OCI-LY7 (cell line): Measurements from ENCODE around the gene SLC8A1. TPM values are rescaled to one million over a fixed set of nuclear protein-coding genes. Genes with fewer than 3 reads are reported as not detected.

Experiments
- BruUV-seq: library from RNA; stranded (reverse); fragments of 400-500 nt; replicated peaks from 2 replicates; lab custom pipeline; 2021; lab: Mats Ljungman, UMichigan
- CTCF ChIA-PET: fragments of 300-600 bp; sonication (Branson Sonifier 250); formaldehyde crosslinking; loops from one replicate; lab custom pipeline; 2022; ENCODE audit warnings: antibody characterized with exemption; ENCODE audit not compliant: unreplicated experiment; lab: Charles Lee
- POLR2A ChIA-PET: fragments of 300-600 bp; sonication (Branson Sonifier 250); formaldehyde crosslinking; loops from one replicate; lab custom pipeline; 2022; ENCODE audit warnings: antibody characterized with exemption; lab: Charles Lee
- DNase-seq: peaks from one replicate; pipeline ENCODE4 v3.0.0-alpha.2; 2015; ENCODE audit warnings: low spot score
- H2AFZ ChIP-seq: fragments of 200-600 bp; sonication (generic), shearing (Covaris generic); 2 replicates; pipeline ENCODE4 v1.6.1; 2014; ENCODE audit warnings: mild to moderate bottlenecking, antibody characterized with exemption, low read length, moderate library complexity
- H3K27ac ChIP-seq: fragments of 200-600 bp; sonication (generic); 2 replicates; pipeline ENCODE4 v1.5.1; 2014; ENCODE audit warnings: mixed run types, low read depth, mild to moderate bottlenecking, moderate library complexity, low read length, inconsistent platforms; ENCODE audit not compliant: poor library complexity, severe bottlenecking
- H3K36me3 ChIP-seq: fragments of 200-600 bp; sonication (generic); 2 replicates; pipeline ENCODE4 v1.6.1; 2014; ENCODE audit warnings: mild to moderate bottlenecking, antibody characterized with exemption, low read length, moderate library complexity, mixed read lengths; ENCODE audit not compliant: insufficient read depth
- H3K4me1 ChIP-seq: fragments of 200-600 bp; sonication (generic); 2 replicates; pipeline ENCODE4 v1.5.1; 2014; ENCODE audit warnings: mild to moderate bottlenecking, low read length; ENCODE audit not compliant: insufficient read depth, poor library complexity, severe bottlenecking
- H3K4me2 ChIP-seq: fragments of 200-600 bp; sonication (generic); 2 replicates; pipeline ENCODE4 v1.6.1; 2014; ENCODE audit warnings: mild to moderate bottlenecking, low read length
- H3K4me3 ChIP-seq: fragments of 200-600 bp; sonication (generic); 2 replicates; pipeline ENCODE4 v1.5.1; 2014; ENCODE audit warnings: mild to moderate bottlenecking, low read depth, low read length; ENCODE audit not compliant: poor library complexity, severe bottlenecking
- H3K79me2 ChIP-seq: fragments of 200-600 bp; sonication (generic); 2 replicates; pipeline ENCODE4 v1.6.1; 2016; ENCODE audit warnings: low read depth, mild to moderate bottlenecking, low read length, moderate library complexity, mixed read lengths; ENCODE audit not compliant: insufficient read depth
- H3K9me2 ChIP-seq: fragments of 200-600 bp; sonication (generic); 2 replicates; pipeline ENCODE4 v1.6.1; 2016; ENCODE audit warnings: mild to moderate bottlenecking, low read length, mixed read lengths; ENCODE audit not compliant: insufficient read depth
- H3K9me3 ChIP-seq: fragments of 200-600 bp; sonication (generic); 2 replicates; pipeline ENCODE4 v1.6.1; 2014; ENCODE audit warnings: mild to moderate bottlenecking, mixed run types, low read length, mixed read lengths
- H4K20me1 ChIP-seq: fragments of 200-600 bp; sonication (generic); 2 replicates; pipeline ENCODE4 v1.6.1; 2014; ENCODE audit warnings: mild to moderate bottlenecking, antibody characterized with exemption, low read length, moderate library complexity, mixed read lengths; ENCODE audit not compliant: insufficient read depth
- EZH2phosphoT487 ChIP-seq: fragments of 200-600 bp; sonication (generic); IDR thresholded peaks from 2 replicates; pipeline ENCODE4 v1.6.1; 2018; ENCODE audit warnings: low read depth, borderline replicate concordance, mild to moderate bottlenecking, mixed run types, antibody characterized with exemption, low read length, moderate library complexity, mixed read lengths
- intact Hi-C: fragments of 100-400 bp; cut with micrococcal nuclease; formaldehyde crosslinking; loops from one replicate; pipeline ENCODE4 v1.10.0; 2022; ENCODE audit not compliant: unreplicated experiment
- total RNA-seq, 2 experiments: library from RNA; depleted of rRNA in 1 of 2; stranded (reverse); fragments of >200 nt in 1 of 2; shearing (Covaris generic) in 1 of 2; gene quantifications; 2 replicates each; pipeline ENCODE4 v1.2.3, GENCODE V29; 2014 to 2022
- TF ChIP-seq, protein P1 (sequence below): fragments of 200-600 bp; sonication (generic); conservative IDR thresholded peaks from 2 replicates; pipeline ENCODE4 v1.5.1; 2014; ENCODE audit warnings: mild to moderate bottlenecking, antibody characterized with exemption, low read length, moderate library complexity, mixed read lengths

Gene SLC8A1
- total RNA-seq, 2 experiments from 2014 or later, result 3.6 to 7.3 TPM

DNA sequence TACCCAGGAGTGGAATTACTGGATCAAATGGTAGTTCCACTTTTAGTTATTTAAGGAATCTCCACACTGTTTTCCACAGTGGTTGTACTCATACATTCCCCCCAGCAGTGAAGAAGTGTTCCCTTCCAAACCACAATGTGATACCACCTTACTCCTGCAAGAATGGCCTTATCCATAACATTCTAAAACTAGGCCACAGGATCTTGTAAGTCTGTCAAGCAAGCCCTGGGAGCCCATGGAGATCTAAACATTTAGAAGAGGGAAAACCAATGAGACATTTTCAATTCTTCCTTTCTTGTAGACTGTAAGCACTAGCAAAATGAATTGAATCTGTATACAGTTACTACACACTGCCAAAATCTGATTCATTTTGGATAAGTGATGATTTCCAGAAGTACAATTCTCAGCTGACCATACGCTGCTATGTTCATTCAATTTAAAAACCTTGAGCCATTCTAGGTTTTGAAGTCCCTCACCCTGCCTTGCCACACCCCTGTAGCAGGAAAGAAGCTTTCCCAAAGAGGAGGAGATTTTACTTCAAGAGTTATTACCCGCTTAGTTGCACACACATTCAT is 149.1 kb downstream of the SLC8A1 start:
- intact Hi-C loops, result no loop called here
- Histone ChIP-seq H3K4me1 (no peaks in the 10 kb centered on the region), H3K27ac (no peak overlapping the region), H4K20me1 (no peaks in the 10 kb centered on the region), H3K4me2 (no peak overlapping the region), H2AFZ (no peak overlapping the region), H3K36me3 (no peaks in the 10 kb centered on the region), H3K79me2 (no peaks in the 10 kb centered on the region), H3K9me2 (no peaks in the 10 kb centered on the region), H3K4me3 (no peak overlapping the region), H3K9me3 (no peaks in the 10 kb centered on the region)
- POLR2A ChIA-PET, result interaction anchor here (0.9 kb wide), 1 partner anchor 15 kb away, joined by 3 read pairs; no protein-coding TSS in a partner anchor
- TF ChIP-seq, protein P1, sequence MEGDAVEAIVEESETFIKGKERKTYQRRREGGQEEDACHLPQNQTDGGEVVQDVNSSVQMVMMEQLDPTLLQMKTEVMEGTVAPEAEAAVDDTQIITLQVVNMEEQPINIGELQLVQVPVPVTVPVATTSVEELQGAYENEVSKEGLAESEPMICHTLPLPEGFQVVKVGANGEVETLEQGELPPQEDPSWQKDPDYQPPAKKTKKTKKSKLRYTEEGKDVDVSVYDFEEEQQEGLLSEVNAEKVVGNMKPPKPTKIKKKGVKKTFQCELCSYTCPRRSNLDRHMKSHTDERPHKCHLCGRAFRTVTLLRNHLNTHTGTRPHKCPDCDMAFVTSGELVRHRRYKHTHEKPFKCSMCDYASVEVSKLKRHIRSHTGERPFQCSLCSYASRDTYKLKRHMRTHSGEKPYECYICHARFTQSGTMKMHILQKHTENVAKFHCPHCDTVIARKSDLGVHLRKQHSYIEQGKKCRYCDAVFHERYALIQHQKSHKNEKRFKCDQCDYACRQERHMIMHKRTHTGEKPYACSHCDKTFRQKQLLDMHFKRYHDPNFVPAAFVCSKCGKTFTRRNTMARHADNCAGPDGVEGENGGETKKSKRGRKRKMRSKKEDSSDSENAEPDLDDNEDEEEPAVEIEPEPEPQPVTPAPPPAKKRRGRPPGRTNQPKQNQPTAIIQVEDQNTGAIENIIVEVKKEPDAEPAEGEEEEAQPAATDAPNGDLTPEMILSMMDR, result no peak
- TF ChIP-seq EZH2phosphoT487, result no peak
- CTCF ChIA-PET, result no interaction called here
- DNase-seq, result no peak
- BruUV-seq, result no TSS peak

DNA sequence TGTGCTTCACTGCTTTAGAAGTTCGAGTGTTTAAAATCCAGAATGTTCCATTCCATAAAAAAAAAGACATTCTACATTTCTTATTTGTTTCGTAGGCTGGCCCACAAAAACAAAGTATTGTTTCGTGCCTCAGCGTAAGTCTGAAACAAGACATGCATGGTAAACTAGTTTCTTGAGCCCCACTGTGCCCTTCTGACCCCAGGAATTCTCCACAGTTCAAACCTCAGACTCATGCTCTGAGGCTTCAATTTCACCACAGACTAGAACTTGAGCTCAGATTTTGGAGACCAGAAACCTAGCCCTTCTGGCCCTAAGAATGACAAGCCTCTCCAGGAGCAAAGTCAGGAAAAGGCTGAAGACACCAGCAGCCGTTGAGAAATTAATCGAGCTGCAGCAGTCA is 151.5 kb downstream of the SLC8A1 start:
- Histone ChIP-seq H3K36me3 (no peaks in the 10 kb centered on the region), H3K79me2 (no peaks in the 10 kb centered on the region), H3K4me3 (no peak overlapping the region), H3K9me3 (no peaks in the 10 kb centered on the region), H2AFZ (no peak overlapping the region), H3K27ac (no peak overlapping the region), H3K4me2 (no peak overlapping the region), H4K20me1 (no peaks in the 10 kb centered on the region), H3K9me2 (no peaks in the 10 kb centered on the region; the same call in 1 of the 2 replicates), H3K4me1 (no peaks in the 10 kb centered on the region)
- intact Hi-C loops, result no loop called here
- BruUV-seq, result no TSS peak
- no peak for TF ChIP-seq EZH2phosphoT487
- no peak for DNase-seq
- CTCF ChIA-PET, result no interaction called here
- POLR2A ChIA-PET, result no interaction called here

DNA sequence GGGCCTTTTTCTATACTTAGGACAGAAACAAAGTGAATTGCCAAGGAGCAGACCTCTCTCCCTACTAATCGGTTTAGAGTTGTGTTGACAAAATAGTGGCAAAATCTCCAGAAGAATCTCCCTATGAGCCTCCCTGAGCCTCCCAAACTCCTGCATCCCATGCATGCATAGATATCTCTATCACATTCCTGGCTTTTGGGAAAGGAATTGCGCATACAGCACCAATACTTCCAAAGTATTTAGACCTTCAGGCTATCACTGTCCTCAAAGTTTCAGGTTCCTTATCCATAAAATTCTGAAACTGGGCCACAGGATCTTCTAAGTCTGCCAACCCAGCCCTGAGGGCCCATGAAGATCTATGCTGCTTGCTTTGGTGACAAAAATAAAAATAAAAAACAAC is 152.1 kb downstream of the SLC8A1 start:
- no peaks in the 10 kb centered on the region for H4K20me1 ChIP-seq
- no peaks in the 10 kb centered on the region for H3K36me3 ChIP-seq
- TF ChIP-seq EZH2phosphoT487, result no peak
- no TSS peak for BruUV-seq
- no peaks in the 10 kb centered on the region; the same call in 1 of the 2 replicates for H3K9me2 ChIP-seq
- intact Hi-C loops, result no loop called here
- no peaks in the 10 kb centered on the region for H3K9me3 ChIP-seq
- no peaks in the 10 kb centered on the region for H3K4me1 ChIP-seq
- no peaks in the 10 kb centered on the region for H3K79me2 ChIP-seq
- H3K4me3 ChIP-seq, result no peak overlapping the region
- H3K4me2 ChIP-seq, result no peak overlapping the region
- POLR2A ChIA-PET, result no interaction called here
- DNase-seq, result no peak
- CTCF ChIA-PET, result no interaction called here
- H3K27ac ChIP-seq, result no peak overlapping the region
- no peak overlapping the region for H2AFZ ChIP-seq
